Stomach (tissue), 9 donors: ENCODE measurements around the gene CDH23. TPM values are rescaled to one million over a fixed set of nuclear protein-coding genes. Genes with fewer than 3 reads are reported as not detected.

Source experiments
- DNase-seq, 2 donors: peaks; one replicate each; pipeline versions ENCODE4 v3.0.0 to v3.0.0-alpha.2; 2013 to 2019
- H3K27ac ChIP-seq, 5 donors: fragments of 200-600 bp in 4 of 5; sonication (generic) in 4 of 5; one replicate each; pipeline ENCODE4 v1.5.1; 2013 to 2019; ENCODE audit warnings: mild to moderate bottlenecking in 1 of 5, moderate library complexity in 1 of 5
- H3K27me3 ChIP-seq, 3 donors: fragments of 200-600 bp; sonication (generic); one replicate each; pipeline ENCODE4 v1.5.1; 2017 to 2019; ENCODE audit warnings: mixed run types in 1 of 3
- H3K36me3 ChIP-seq, 4 donors: fragments of 200-600 bp; sonication (generic); 1 replicate in 3 of 4; 2 replicates in 1 of 4; pipeline ENCODE4 v1.5.1; 2016 to 2019
- H3K4me1 ChIP-seq, 4 donors: fragments of 200-600 bp; sonication (generic); one replicate each; pipeline ENCODE4 v1.5.1; 2016 to 2019
- H3K4me3 ChIP-seq, 4 donors: fragments of 200-600 bp; sonication (generic) in 3 of 4; one replicate each; pipeline ENCODE4 v1.5.1; 2016 to 2019; ENCODE audit warnings: mild to moderate bottlenecking in 1 of 4
- H3K9me3 ChIP-seq, 4 donors: fragments of 200-600 bp; sonication (generic); one replicate each; pipeline ENCODE4 v1.5.1; 2016 to 2019
- CTCF ChIP-seq, 7 experiments: fragments of 450-650 bp in 4 of 7; fragments of 200-600 bp in 3 of 7; sonication (generic) in 3 of 7; IDR thresholded peaks; one replicate each; pipeline ENCODE4 v1.5.1; 2016 to 2019; ENCODE audit warnings: antibody characterized with exemption in 7 of 7, control low read depth in 2 of 7, mild to moderate bottlenecking in 1 of 7
- EP300 ChIP-seq: sonication (generic); formaldehyde crosslinking; IDR thresholded peaks from one replicate; pipeline ENCODE4 v1.6.1; 2017; ENCODE audit warnings: antibody characterized with exemption
- POLR2A ChIP-seq, 4 donors: fragments of 450-650 bp; IDR thresholded peaks; one replicate each; pipeline ENCODE4 v1.6.1; 2016; ENCODE audit warnings: antibody characterized with exemption in 4 of 4, control low read depth in 2 of 4, mild to moderate bottlenecking in 1 of 4, moderate library complexity in 1 of 4
- POLR2AphosphoS5 ChIP-seq, 3 donors: sonication (generic); formaldehyde crosslinking; IDR thresholded peaks; one replicate each; pipeline ENCODE4 v1.6.1; 2016; ENCODE audit warnings: antibody characterized with exemption in 3 of 3
- WGBS, 5 donors: extraction: QIAGEN DNeasy Blood & Tissue Kit in 3 of 5; methylation state at CpG; one replicate each; pipeline versions ENCODE4 v1.1.5 to v1.1.7; 2013 to 2018; 5-methylcytosine and 5-hydroxymethylcytosine counted together
- intact Hi-C: fragments of 100-400 bp; cut with DNase I; formaldehyde crosslinking; loops from one replicate; pipeline ENCODE4 v1.15.1; 2023; ENCODE audit warnings: low total_unique reads
- polyA plus RNA-seq, 3 donors: library from polyadenylated mRNA; stranded (reverse); fragments of 200-250 nt; gene quantifications; one replicate each; pipeline ENCODE4 v1.2.3, GENCODE V29; 2013
- total RNA-seq, 5 donors: library from RNA; depleted of rRNA; stranded (reverse); fragments of >200 nt; gene quantifications; one replicate each; pipeline versions ENCODE4 v1.1.0 to v1.2.3, GENCODE V29; 2014 to 2016
- donor health status: healthy with polysubstance abuse.
- donor health status: Bipolar disorder and iron deficiency.
- donor health status: healthy.

The CDH23 gene
- total and polyA plus RNA-seq, 8 donors: 0.31 to 8.2 (median 2.2) TPM

- H3K4me3 ChIP-seq: no peak overlapping the region
- H3K4me1 ChIP-seq: peaks cover 0 to 60% (median 35%) of the 10 kb centered on the region in 4 donors
- H3K36me3 ChIP-seq: peaks cover 70 to 92% (median 89%) of the 10 kb centered on the region in 4 donors
- WGBS, 5 donors: 94 to 97% (median 96%) methylated on average over 5 of the region's 5 CpGs
- H3K27me3 ChIP-seq: no peaks in the 10 kb centered on the region
- H3K27ac ChIP-seq: peak overlapping the region in 1 of 5 donors; percentile 22
- no peak for DNase-seq
- no peaks in the 10 kb centered on the region for H3K9me3 ChIP-seq
- no peak for TF ChIP-seq CTCF (IDR thresholded peaks at IDR 0.05)
- TF ChIP-seq POLR2A (IDR thresholded peaks at IDR 0.05): no peak
- no peak for TF ChIP-seq POLR2AphosphoS5 (IDR thresholded peaks at IDR 0.05)
- no peak for TF ChIP-seq EP300
- intact Hi-C loops: loop anchor here (10.0 kb wide), 1 partner anchor 65 kb away; no protein-coding TSS in a partner anchor
Observed at GRCh38 chr10:71829896-71830295, 433.2 kb downstream of the CDH23 start.

GRCh38 chr10:71830726-71831125 is 434.0 kb downstream of the CDH23 start:
- Histone ChIP-seq H3K9me3 (no peaks in the 10 kb centered on the region), H3K27me3 (no peaks in the 10 kb centered on the region), H3K4me1 (peaks cover under 1 to 62% (median 39%) of the 10 kb centered on the region in 4 donors), H3K36me3 (peaks cover 62 to 84% (median 81%) of the 10 kb centered on the region in 4 donors), H3K4me3 (no peak overlapping the region), H3K27ac (peak overlapping the region in 1 of 5 donors; percentile 22)
- 73 to 89% (median 76%) methylated on average over 4 of the region's 4 CpGs for WGBS, 5 donors
- TF ChIP-seq EP300 (no peak), POLR2AphosphoS5 (IDR thresholded peaks at IDR 0.05) (no peak), CTCF (IDR thresholded peaks at IDR 0.05) (no peak), POLR2A (IDR thresholded peaks at IDR 0.05) (no peak)
- intact Hi-C loops: loop anchor here (10.0 kb wide), 1 partner anchor 64 kb away; no protein-coding TSS in a partner anchor
- DNase-seq: no peak

GRCh38 chr10:71831646-71832552 is 435.2 kb downstream of the CDH23 start:
- Histone ChIP-seq H3K27ac (peak overlapping the region in 2 of 5 donors; percentile 52 to 53), H3K4me3 (no peak overlapping the region), H3K9me3 (no peaks in the 10 kb centered on the region), H3K27me3 (no peaks in the 10 kb centered on the region), H3K36me3 (peaks cover 50 to 72% (median 69%) of the 10 kb centered on the region in 4 donors), H3K4me1 (peaks cover 12 to 74% (median 50%) of the 10 kb centered on the region in 4 donors)
- intact Hi-C loops: loop anchor here (10.0 kb wide), 1 partner anchor 63 kb away; no protein-coding TSS in a partner anchor
- no peak for TF ChIP-seq CTCF (IDR thresholded peaks at IDR 0.05)
- TF ChIP-seq POLR2AphosphoS5 (IDR thresholded peaks at IDR 0.05): peak in 1 of 3 donors; percentile 70
- WGBS, 5 donors: 83 to 90% (median 86%) methylated on average over 19 of the region's 19 CpGs
- peak; percentile 58 for DNase-seq

GRCh38 chr10:71832967-71833366 is 436.2 kb downstream of the CDH23 start:
- intact Hi-C loops: loop anchor here (10.0 kb wide), 1 partner anchor 62 kb away; no protein-coding TSS in a partner anchor
- H3K36me3 ChIP-seq: peaks cover 40 to 61% (median 59%) of the 10 kb centered on the region in 4 donors
- peaks cover 20 to 85% (median 61%) of the 10 kb centered on the region in 4 donors for H3K4me1 ChIP-seq
- no peaks in the 10 kb centered on the region for H3K9me3 ChIP-seq
- no peak for DNase-seq
- TF ChIP-seq EP300 (no peak), POLR2A (IDR thresholded peaks at IDR 0.05) (no peak), CTCF (IDR thresholded peaks at IDR 0.05) (no peak), POLR2AphosphoS5 (IDR thresholded peaks at IDR 0.05) (no peak)
- no peak overlapping the region for H3K4me3 ChIP-seq
- H3K27me3 ChIP-seq: no peaks in the 10 kb centered on the region
- WGBS, 5 donors: 69 to 84% (median 82%) methylated on average over 5 of the region's 5 CpGs
- H3K27ac ChIP-seq: peak overlapping the region in 2 of 5 donors; percentile 22 to 52
